Progenitor cell of endocrine pancreas (in vitro differentiated cells): ENCODE measurements around the gene GFI1B. TPM values are rescaled to one million over a fixed set of nuclear protein-coding genes. Genes with fewer than 3 reads are reported as not detected.

ENCODE experiments used
- DNase-seq: peaks from one replicate; pipeline ENCODE4 v3.0.0; 2021; ENCODE audit warnings: low spot score; ENCODE audit not compliant: unreplicated experiment
- H3K27ac Mint-ChIP-seq: 2 replicates; pipeline ENCODE4 v1.8.0; 2021; ENCODE audit warnings: mild to moderate bottlenecking, moderate library complexity, mixed read lengths
- H3K27me3 Mint-ChIP-seq: 2 replicates; pipeline ENCODE4 v1.8.0; 2021; ENCODE audit warnings: mixed read lengths
- H3K36me3 Mint-ChIP-seq: 2 replicates; pipeline ENCODE4 v1.8.0; 2022; ENCODE audit warnings: mixed read lengths; ENCODE audit not compliant: insufficient read depth
- H3K4me1 Mint-ChIP-seq: 2 replicates; pipeline ENCODE4 v1.8.0; 2021; ENCODE audit warnings: low read depth, mixed read lengths
- H3K4me3 Mint-ChIP-seq: 2 replicates; pipeline ENCODE4 v1.8.0; 2021; ENCODE audit warnings: low read depth, mild to moderate bottlenecking, moderate library complexity, mixed read lengths
- H3K9me3 Mint-ChIP-seq: 2 replicates; pipeline ENCODE4 v1.8.0; 2021; ENCODE audit warnings: low read depth, mixed read lengths
- total RNA-seq: library from RNA; stranded (reverse); gene quantifications from 2 replicates; pipeline ENCODE4 v1.2.1, GENCODE V29; 2021
- TF ChIP-seq, protein P1 (sequence below): fragments of 200-600 bp; sonication (generic); IDR thresholded peaks from one replicate; pipeline ENCODE4 v1.5.0; 2021; ENCODE audit warnings: antibody characterized with exemption, mild to moderate bottlenecking; ENCODE audit not compliant: unreplicated experiment

The GFI1B gene
- total RNA-seq, 1 donor from 2014 or later = 0.12 TPM

DNA sequence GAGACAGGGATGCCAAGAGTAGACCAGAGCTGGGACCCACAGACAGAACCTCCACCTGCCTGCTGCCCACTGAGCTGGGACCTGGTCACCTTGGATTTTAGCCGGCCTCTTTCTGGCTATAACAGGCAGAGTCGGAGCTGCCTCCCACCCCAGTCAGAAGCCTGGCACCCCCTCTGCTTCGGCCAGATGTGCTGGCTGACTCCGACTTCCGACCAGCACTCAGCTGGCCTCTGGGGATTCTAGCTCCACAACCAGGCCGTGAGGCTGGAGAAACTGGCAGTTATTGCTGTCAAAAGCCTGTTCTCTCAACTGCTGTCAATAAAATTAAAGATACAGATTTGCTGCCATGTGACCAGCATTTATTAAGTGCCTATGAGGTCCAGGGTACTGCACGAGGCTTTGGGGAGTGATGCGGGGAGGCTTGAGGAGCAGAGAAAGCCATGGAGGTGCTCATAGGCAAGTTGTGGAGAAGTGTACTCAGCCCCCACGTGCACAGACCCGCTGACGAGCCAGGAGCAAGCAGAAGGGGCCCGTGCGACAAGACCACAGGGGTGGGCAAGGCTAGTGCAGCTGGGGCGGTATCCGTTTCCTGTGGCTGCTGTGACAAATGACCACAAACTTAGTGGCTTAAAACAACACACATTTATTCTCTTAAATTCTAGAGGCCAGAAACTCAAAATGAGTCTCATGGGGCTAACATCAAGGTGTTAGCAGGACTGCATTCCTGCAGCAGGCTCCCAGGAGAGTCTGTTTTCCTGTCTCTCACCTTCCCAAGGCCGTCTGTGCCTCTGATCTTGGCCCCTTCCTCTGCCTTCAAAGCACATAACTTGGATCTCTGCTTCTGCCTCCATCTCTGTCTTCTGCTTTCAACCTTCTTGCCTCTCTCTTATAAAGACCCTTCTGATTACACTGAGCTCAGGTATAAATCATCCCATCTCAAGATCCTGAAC lies 13.1 kb downstream of the GFI1B start:
- no peak overlapping the region for H3K27ac Mint-ChIP-seq
- peaks cover 8% of the 10 kb centered on the region for H3K4me1 Mint-ChIP-seq
- DNase-seq = no peak
- TF ChIP-seq, protein P1, sequence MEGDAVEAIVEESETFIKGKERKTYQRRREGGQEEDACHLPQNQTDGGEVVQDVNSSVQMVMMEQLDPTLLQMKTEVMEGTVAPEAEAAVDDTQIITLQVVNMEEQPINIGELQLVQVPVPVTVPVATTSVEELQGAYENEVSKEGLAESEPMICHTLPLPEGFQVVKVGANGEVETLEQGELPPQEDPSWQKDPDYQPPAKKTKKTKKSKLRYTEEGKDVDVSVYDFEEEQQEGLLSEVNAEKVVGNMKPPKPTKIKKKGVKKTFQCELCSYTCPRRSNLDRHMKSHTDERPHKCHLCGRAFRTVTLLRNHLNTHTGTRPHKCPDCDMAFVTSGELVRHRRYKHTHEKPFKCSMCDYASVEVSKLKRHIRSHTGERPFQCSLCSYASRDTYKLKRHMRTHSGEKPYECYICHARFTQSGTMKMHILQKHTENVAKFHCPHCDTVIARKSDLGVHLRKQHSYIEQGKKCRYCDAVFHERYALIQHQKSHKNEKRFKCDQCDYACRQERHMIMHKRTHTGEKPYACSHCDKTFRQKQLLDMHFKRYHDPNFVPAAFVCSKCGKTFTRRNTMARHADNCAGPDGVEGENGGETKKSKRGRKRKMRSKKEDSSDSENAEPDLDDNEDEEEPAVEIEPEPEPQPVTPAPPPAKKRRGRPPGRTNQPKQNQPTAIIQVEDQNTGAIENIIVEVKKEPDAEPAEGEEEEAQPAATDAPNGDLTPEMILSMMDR = no peak
- H3K9me3 Mint-ChIP-seq = no peaks in the 10 kb centered on the region
- H3K36me3 Mint-ChIP-seq = no peaks in the 10 kb centered on the region
- no peak overlapping the region for H3K4me3 Mint-ChIP-seq
- peaks cover 34% of the 10 kb centered on the region for H3K27me3 Mint-ChIP-seq

DNA sequence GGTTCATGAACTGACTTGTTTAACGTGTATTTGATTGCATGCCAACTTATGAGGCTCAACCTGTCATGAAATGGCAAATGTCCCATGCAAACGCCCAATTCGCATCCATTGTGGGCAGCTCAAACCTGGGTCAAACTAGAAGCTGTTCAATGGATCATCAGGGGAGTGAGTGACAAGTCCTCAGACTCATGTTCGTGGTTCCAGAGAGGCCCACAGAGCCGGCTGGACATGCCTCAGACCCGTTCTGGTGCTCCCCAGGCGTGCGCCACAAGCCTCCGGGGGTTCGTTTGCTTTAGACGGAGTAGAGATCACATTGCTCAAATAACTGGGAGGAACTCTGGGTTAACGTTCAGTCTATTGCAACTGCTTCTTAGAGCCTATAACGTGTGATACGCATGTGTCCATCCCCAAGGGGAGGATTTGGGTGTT lies 15.0 kb downstream of the GFI1B start:
- Mint-ChIP-seq H3K27me3 (peaks cover 33% of the 10 kb centered on the region), H3K9me3 (no peaks in the 10 kb centered on the region), H3K27ac (no peak overlapping the region), H3K36me3 (no peaks in the 10 kb centered on the region), H3K4me1 (peaks cover 8% of the 10 kb centered on the region), H3K4me3 (no peak overlapping the region)
- DNase-seq = no peak
- TF ChIP-seq, protein P1 = no peak

DNA sequence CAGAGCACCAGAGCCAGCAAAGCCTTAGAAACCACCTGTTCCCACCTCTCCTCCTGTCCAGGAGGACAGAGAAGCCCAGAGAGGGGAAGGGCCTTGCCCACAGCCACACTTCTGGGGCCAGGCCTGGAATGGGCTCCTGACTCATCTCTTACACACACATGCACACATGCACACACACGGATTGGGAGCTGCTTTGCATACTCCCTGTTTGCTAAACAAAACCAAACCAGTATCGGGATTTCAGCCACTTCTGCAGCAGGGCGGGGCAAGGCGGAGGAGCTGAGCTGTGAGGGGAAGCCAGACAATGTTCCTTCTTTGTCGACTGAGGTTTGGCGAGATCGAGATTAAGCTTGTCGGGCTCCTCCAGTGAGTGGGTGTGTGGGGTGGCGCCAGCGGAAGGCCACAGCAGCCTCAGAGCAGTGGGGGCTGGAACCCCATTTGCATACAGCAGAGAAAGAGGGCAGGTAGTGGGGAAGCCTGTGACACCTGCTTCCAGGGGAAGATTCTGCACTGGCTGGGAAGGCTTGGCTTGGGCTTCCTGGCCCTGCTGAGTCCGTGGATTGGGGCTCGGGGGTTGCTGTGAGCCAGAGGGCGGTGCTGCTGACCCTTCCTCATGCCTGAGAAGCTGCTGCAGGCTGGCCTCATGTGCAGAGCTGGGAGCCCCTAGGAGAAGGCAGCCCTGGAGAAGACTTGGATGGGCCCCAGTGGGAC lies 16.1 kb downstream of the GFI1B start:
- Mint-ChIP-seq H3K36me3 (no peaks in the 10 kb centered on the region), H3K4me1 (peaks cover 8% of the 10 kb centered on the region), H3K4me3 (no peak overlapping the region), H3K27ac (no peak overlapping the region), H3K9me3 (no peaks in the 10 kb centered on the region), H3K27me3 (peaks cover 34% of the 10 kb centered on the region)
- DNase-seq = no peak
- TF ChIP-seq, protein P1 = no peak

DNA sequence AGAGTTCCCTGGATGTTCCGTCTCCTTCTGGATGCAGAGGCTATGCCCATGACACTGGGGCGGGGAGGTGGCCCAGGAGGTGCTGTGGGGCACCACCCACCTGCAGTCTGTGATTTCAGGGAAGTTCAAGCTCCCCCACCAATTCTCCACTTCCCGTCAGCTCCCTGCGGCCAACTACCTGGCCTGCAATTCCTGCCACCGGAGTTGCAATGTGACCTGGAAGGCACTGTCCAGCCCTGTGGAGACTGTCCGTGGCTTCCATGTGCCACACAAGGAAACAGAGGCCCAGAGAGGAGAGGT lies 16.6 kb downstream of the GFI1B start:
- Mint-ChIP-seq H3K4me1 (peaks cover 8% of the 10 kb centered on the region), H3K36me3 (no peaks in the 10 kb centered on the region), H3K27me3 (peaks cover 38% of the 10 kb centered on the region), H3K9me3 (no peaks in the 10 kb centered on the region), H3K27ac (no peak overlapping the region), H3K4me3 (no peak overlapping the region)
- no peak for DNase-seq
- TF ChIP-seq, protein P1 = no peak

DNA sequence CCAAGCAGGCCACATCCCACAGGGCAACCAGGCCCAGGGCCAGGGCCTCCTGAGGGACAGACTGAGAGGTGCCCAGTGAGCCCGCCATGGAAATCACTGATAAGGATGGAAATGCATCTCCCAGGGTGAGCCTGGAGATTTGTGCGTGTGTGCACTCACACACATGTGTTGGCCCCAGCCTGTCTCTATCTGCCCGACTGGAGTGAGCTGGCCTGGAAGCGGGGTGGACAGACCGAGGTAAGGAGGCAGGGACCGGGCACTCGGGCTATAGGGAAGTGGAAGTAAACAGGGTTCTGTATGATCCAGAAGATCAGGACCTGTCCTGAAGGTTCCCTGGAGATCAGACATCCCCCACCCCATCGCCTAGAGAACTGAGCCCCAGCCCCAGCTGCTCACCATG lies 17.4 kb downstream of the GFI1B start:
- no peak overlapping the region for H3K4me3 Mint-ChIP-seq
- DNase-seq = no peak
- H3K27me3 Mint-ChIP-seq = peaks cover 41% of the 10 kb centered on the region
- H3K9me3 Mint-ChIP-seq = no peaks in the 10 kb centered on the region
- no peaks in the 10 kb centered on the region for H3K36me3 Mint-ChIP-seq
- peaks cover 9% of the 10 kb centered on the region for H3K4me1 Mint-ChIP-seq
- TF ChIP-seq, protein P1 = no peak
- H3K27ac Mint-ChIP-seq = no peak overlapping the region
